SU-DHL-6 (cell line): ENCODE measurements around the gene MUC5AC.

ENCODE experiments used
- H2AFZ ChIP-seq: fragments of 200-600 bp; sonication (generic); 2 replicates; pipeline ENCODE4 v1.6.1; 2014; ENCODE audit warnings: low read depth, mild to moderate bottlenecking, moderate library complexity, mixed read lengths, antibody characterized with exemption, low read length; ENCODE audit not compliant: severe bottlenecking
- H3F3A ChIP-seq: fragments of 200-600 bp; shearing (Covaris generic); 2 replicates; pipeline ENCODE4 v1.6.0; 2016; ENCODE audit warnings: antibody characterized with exemption, mild to moderate bottlenecking; ENCODE audit not compliant: insufficient read depth
- H3K27ac ChIP-seq: fragments of 200-600 bp; sonication (generic); 2 replicates; pipeline ENCODE4 v1.5.1; 2016; ENCODE audit warnings: low read depth, mild to moderate bottlenecking, low read length, moderate library complexity, mixed read lengths
- H3K27me3 ChIP-seq: fragments of 200-600 bp; sonication (generic), shearing (Covaris generic); 2 replicates; pipeline ENCODE4 v1.6.0; 2014; ENCODE audit warnings: mild to moderate bottlenecking, low read length
- H3K36me3 ChIP-seq: fragments of 200-600 bp; sonication (generic); 2 replicates; pipeline ENCODE4 v1.6.1; 2014; ENCODE audit warnings: mild to moderate bottlenecking, low read length, mixed read lengths
- H3K4me2 ChIP-seq: fragments of 300-600, 200-600 bp; shearing (Covaris generic), sonication (generic); 2 replicates; pipeline ENCODE4 v1.6.0; 2014; ENCODE audit warnings: low read length, low read depth, mild to moderate bottlenecking; ENCODE audit not compliant: poor library complexity, severe bottlenecking
- H3K4me3 ChIP-seq: fragments of 200-600 bp; sonication (generic); 2 replicates; pipeline ENCODE4 v1.5.1; 2014; ENCODE audit warnings: antibody characterized with exemption, low read length, mild to moderate bottlenecking, mixed read lengths; ENCODE audit not compliant: insufficient read depth, poor library complexity, severe bottlenecking
- H3K79me2 ChIP-seq: fragments of 200-600 bp; sonication (generic); 2 replicates; pipeline ENCODE4 v1.6.1; 2014; ENCODE audit warnings: mild to moderate bottlenecking, low read length, moderate library complexity; ENCODE audit not compliant: insufficient read depth
- H3K9ac ChIP-seq: fragments of 200-600 bp; sonication (generic); 2 replicates; pipeline ENCODE4 v1.7.0; 2014; ENCODE audit warnings: mild to moderate bottlenecking, low read length
- H3K9me2 ChIP-seq: fragments of 200-600 bp; sonication (generic); replicated peaks from 2 replicates; pipeline ENCODE4 v1.6.1; 2014; ENCODE audit warnings: low read length; ENCODE audit not compliant: insufficient read depth
- H3K9me3 ChIP-seq: fragments of 200-600 bp; sonication (generic); 2 replicates; pipeline ENCODE4 v1.6.1; 2014; ENCODE audit warnings: low read length, mixed read lengths; ENCODE audit not compliant: insufficient read depth
- H4K20me1 ChIP-seq: fragments of 200-600 bp; sonication (generic); 2 replicates; pipeline ENCODE4 v1.6.1; 2014; ENCODE audit warnings: low read depth, mild to moderate bottlenecking, antibody characterized with exemption, low read length, moderate library complexity, mixed read lengths
- CTCF ChIP-seq: fragments of 200-600 bp; sonication (generic); IDR thresholded peaks from one replicate; pipeline ENCODE4 v1.5.1; 2017; ENCODE audit warnings: antibody characterized with exemption, mild to moderate bottlenecking, low read length, moderate library complexity; ENCODE audit not compliant: insufficient read depth, poor library complexity, severe bottlenecking
- EZH2phosphoT487 ChIP-seq: fragments of 200-600 bp; sonication (generic), shearing (Covaris generic); conservative IDR thresholded peaks from 2 replicates; pipeline ENCODE4 v1.6.1; 2018; ENCODE audit warnings: mild to moderate bottlenecking, antibody characterized with exemption, low read length, moderate library complexity, mixed read lengths

Gene MUC5AC

GRCh38 chr11:1231396-1232020 lies 73.8 kb downstream of the MUC5AC start:
- H4K20me1 ChIP-seq = no peaks in the 10 kb centered on the region
- H3K9me2 ChIP-seq = no peaks in the 10 kb centered on the region
- no peaks in the 10 kb centered on the region for H3K36me3 ChIP-seq
- no peak overlapping the region for H3K9ac ChIP-seq
- no peak overlapping the region for H3K4me3 ChIP-seq
- no peaks in the 10 kb centered on the region for H3K9me3 ChIP-seq
- H3K79me2 ChIP-seq = no peaks in the 10 kb centered on the region
- no peak overlapping the region for H3K27ac ChIP-seq
- no peaks in the 10 kb centered on the region for H3F3A ChIP-seq
- no peak overlapping the region for H2AFZ ChIP-seq
- no peak overlapping the region for H3K4me2 ChIP-seq
- H3K27me3 ChIP-seq = no peaks in the 10 kb centered on the region
- no peak for TF ChIP-seq CTCF
- no peak for TF ChIP-seq EZH2phosphoT487

- TF ChIP-seq CTCF (no peak), EZH2phosphoT487 (no peak)
- Histone ChIP-seq H3K9me3 (no peaks in the 10 kb centered on the region), H3K36me3 (no peaks in the 10 kb centered on the region), H3K9me2 (no peaks in the 10 kb centered on the region), H3F3A (no peaks in the 10 kb centered on the region), H3K27ac (no peak overlapping the region), H3K27me3 (no peaks in the 10 kb centered on the region), H3K79me2 (no peaks in the 10 kb centered on the region), H2AFZ (no peak overlapping the region), H3K4me2 (no peak overlapping the region), H4K20me1 (no peaks in the 10 kb centered on the region), H3K9ac (no peak overlapping the region), H3K4me3 (no peak overlapping the region)
Measured at GRCh38 chr11:1232021-1232882, 74.5 kb downstream of the MUC5AC start.

GRCh38 chr11:1232883-1233321 lies 75.1 kb downstream of the MUC5AC start:
- no peak overlapping the region for H3K4me3 ChIP-seq
- H3K9ac ChIP-seq = no peak overlapping the region
- H3F3A ChIP-seq = no peaks in the 10 kb centered on the region
- H3K27me3 ChIP-seq = no peaks in the 10 kb centered on the region
- H3K36me3 ChIP-seq = no peaks in the 10 kb centered on the region
- H3K27ac ChIP-seq = no peak overlapping the region
- H3K79me2 ChIP-seq = no peaks in the 10 kb centered on the region
- no peaks in the 10 kb centered on the region for H3K9me2 ChIP-seq
- no peak overlapping the region for H2AFZ ChIP-seq
- no peak overlapping the region for H3K4me2 ChIP-seq
- H3K9me3 ChIP-seq = no peaks in the 10 kb centered on the region
- H4K20me1 ChIP-seq = no peaks in the 10 kb centered on the region
- TF ChIP-seq EZH2phosphoT487 (no peak), CTCF (no peak)
